GM13977 (cell line): ENCODE measurements around the gene SOS1.

Source experiments
- DNase-seq: peaks from one replicate; pipeline ENCODE4 v3.0.0; 2012; ENCODE audit warnings: low spot score
- CTCF ChIP-seq: IDR thresholded peaks from 2 replicates; pipeline ENCODE4 v1.5.1; 2012; ENCODE audit warnings: mild to moderate bottlenecking, control low read depth; ENCODE audit not compliant: insufficient read depth; ENCODE audit errors: extremely low read depth, missing control alignments
- in situ Hi-C: fragments of 300-500 bp; cut with MboI; formaldehyde crosslinking; loops from one replicate; pipeline ENCODE4 v1.12.0; 2022; ENCODE audit warnings: low sequenced_read_pairs, low pct_unique_long_range_greater_than_20kb, mixed read lengths, inconsistent platforms; ENCODE audit not compliant: unreplicated experiment

SOS1 gene

GRCh38 chr2:38959938-38960608 lies 160.8 kb downstream of the SOS1 start:
- peak; percentile 31 for TF ChIP-seq CTCF
- peak; percentile 80 for DNase-seq
- in situ Hi-C loops: no loop called here

- no peak for DNase-seq
- TF ChIP-seq CTCF: no peak
These were observed 161.4 kb downstream of the SOS1 start for GRCh38 chr2:38959466-38959865.

GRCh38 chr2:38957972-38958371 lies 162.9 kb downstream of the SOS1 start:
- in situ Hi-C loops: no loop called here
- DNase-seq: no peak
- no peak for TF ChIP-seq CTCF

More at GRCh38 chr2:38959466-38959865, 161.4 kb downstream of the SOS1 start:
- in situ Hi-C loops: no loop called here

- no peak for DNase-seq
- in situ Hi-C loops: no loop called here
- TF ChIP-seq CTCF: no peak
These were observed 169.1 kb downstream of the SOS1 start for GRCh38 chr2:38951766-38952165.

GRCh38 chr2:38948995-38949394 lies 171.9 kb downstream of the SOS1 start:
- in situ Hi-C loops: loop anchor here (10.0 kb wide), 1 partner anchor 276 kb away; no protein-coding TSS in a partner anchor
- no peak for DNase-seq
- no peak for TF ChIP-seq CTCF

GRCh38 chr2:38948387-38948882 lies 172.4 kb downstream of the SOS1 start:
- DNase-seq: no peak
- in situ Hi-C loops: loop anchor here (10.0 kb wide), 1 partner anchor 276 kb away; no protein-coding TSS in a partner anchor
- no peak for TF ChIP-seq CTCF
